NCI-H524 (cell line): ENCODE measurements around the gene E2F3.
A peak's percentile ranks its signal among the peaks of the same experiment; 100 is the strongest.

Experiments used
- DNase-seq, 2 experiments: peaks; one replicate each; lab custom pipeline; 2025; lab: John Stamatoyannopoulos, UW

E2F3 gene

GRCh38 chr6:20533746-20534294 is 132.1 kb downstream of the E2F3 start:
- no peak for DNase-seq

GRCh38 chr6:20534295-20535262 is 132.9 kb downstream of the E2F3 start, which contains the start of gene CDKAL1:
TSS of gene CDKAL1 (plus strand) at chr6:20534457. CDS start at chr6:20546351, 11,894 bp downstream.
- DNase-seq, result peak; percentile 79 to 93

DNA sequence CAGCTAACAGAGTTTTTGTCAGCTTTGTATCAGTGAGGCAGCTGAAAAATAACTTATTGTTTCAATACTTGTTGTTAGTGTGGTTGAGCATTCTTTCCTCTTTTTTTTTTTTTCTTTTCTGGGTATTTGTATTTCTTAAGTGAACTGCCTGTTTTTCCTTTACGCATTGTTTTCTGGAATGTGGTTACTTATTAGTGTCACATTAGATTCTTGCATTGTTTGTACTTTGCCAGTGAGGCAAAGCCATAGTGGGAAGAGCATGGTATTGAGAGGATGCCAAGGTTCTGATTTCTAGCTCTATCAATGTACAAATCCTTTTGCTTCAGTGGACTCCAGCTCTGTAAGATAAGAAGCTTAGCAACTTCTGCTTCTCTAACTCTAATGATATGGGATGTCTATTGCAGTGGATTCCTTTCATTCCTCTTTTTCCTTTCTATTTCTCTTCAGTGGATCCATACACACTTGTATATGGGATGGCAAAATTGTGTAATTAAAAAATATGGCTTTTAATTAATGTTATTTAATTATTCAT is 136.5 kb downstream of the E2F3 start:
- no peak for DNase-seq

GRCh38 chr6:20538907-20539306 is 137.2 kb downstream of the E2F3 start:
- no peak for DNase-seq

- no peak for DNase-seq
These were observed 137.7 kb downstream of the E2F3 start for GRCh38 chr6:20539387-20539786.

GRCh38 chr6:20540683-20541082 is 139.0 kb downstream of the E2F3 start:
- no peak for DNase-seq

GRCh38 chr6:20541382-20541781 is 139.7 kb downstream of the E2F3 start:
- no peak for DNase-seq

GRCh38 chr6:20542927-20543602 is 141.4 kb downstream of the E2F3 start:
- no peak for DNase-seq
